Keratinocyte (primary cell): ENCODE data around the gene ABHD15. TPM values are rescaled to one million over a fixed set of nuclear protein-coding genes. Genes with fewer than 3 reads are reported as not detected.
A peak's percentile ranks its signal among the peaks of the same experiment; 100 is the strongest.

Experiments used
- DNase-seq: peaks from one replicate; pipeline ENCODE4 v3.0.0-alpha.2; 2011; ENCODE audit warnings: low read depth, missing footprints, low spot score
- FAIRE-seq: peaks from 2 replicates; lab custom pipeline; 2011; peaks lifted over from hg19 to GRCh38; lab: Jason Lieb, UNC
- H2AFZ ChIP-seq: 2 replicates; pipeline ENCODE4 v1.6.0; 2012; ENCODE audit warnings: low read length, control low read depth, inconsistent platforms; ENCODE audit not compliant: control insufficient read depth
- H3K27ac ChIP-seq: 2 replicates; pipeline ENCODE4 v1.5.1; 2011; ENCODE audit warnings: low read length; ENCODE audit not compliant: control insufficient read depth, insufficient read depth
- H3K27me3 ChIP-seq: 3 replicates; pipeline ENCODE4 v1.6.0; 2011; ENCODE audit warnings: low read length; ENCODE audit not compliant: control insufficient read depth, insufficient read depth; ENCODE audit errors: extremely low read depth
- H3K36me3 ChIP-seq, 2 experiments: 2 replicates in 1 of 2; 3 replicates in 1 of 2; pipeline ENCODE4 v1.5.1; 2011; ENCODE audit warnings: low read length in 2 of 2, mild to moderate bottlenecking in 1 of 2; ENCODE audit not compliant: control insufficient read depth in 2 of 2, insufficient read depth in 2 of 2; ENCODE audit errors: extremely low read depth in 1 of 2
- H3K4me1 ChIP-seq: 3 replicates; pipeline ENCODE4 v1.5.1; 2011; ENCODE audit warnings: low read length; ENCODE audit not compliant: control insufficient read depth, insufficient read depth; ENCODE audit errors: extremely low read depth
- H3K4me2 ChIP-seq: 3 replicates; pipeline ENCODE4 v1.6.0; 2011; ENCODE audit warnings: low read depth, low read length; ENCODE audit not compliant: control insufficient read depth, insufficient read depth; ENCODE audit errors: extremely low read depth
- H3K4me3 ChIP-seq, 3 experiments: fragments of 200-600 bp in 1 of 3; sonication (generic) in 1 of 3; 2 replicates in 2 of 3; 3 replicates in 1 of 3; pipeline ENCODE4 v1.5.1; 2011 to 2016; ENCODE audit warnings: low read length in 3 of 3, mild to moderate bottlenecking in 3 of 3, control low read depth in 2 of 3, inconsistent platforms in 1 of 3, low read depth in 1 of 3, mixed read lengths in 1 of 3, mixed run types in 1 of 3, moderate library complexity in 1 of 3; ENCODE audit not compliant: control insufficient read depth in 2 of 3, insufficient read depth in 2 of 3; ENCODE audit errors: extremely low read depth in 1 of 3
- H3K79me2 ChIP-seq: 2 replicates; pipeline ENCODE4 v1.6.0; 2012; ENCODE audit warnings: low read length; ENCODE audit not compliant: control insufficient read depth, insufficient read depth
- H3K9ac ChIP-seq: 3 replicates; pipeline ENCODE4 v1.6.0; 2011; ENCODE audit warnings: low read length; ENCODE audit not compliant: control insufficient read depth, insufficient read depth; ENCODE audit errors: extremely low read depth
- H3K9me1 ChIP-seq: 3 replicates; pipeline ENCODE4 v1.6.0; 2011; ENCODE audit warnings: low read length; ENCODE audit not compliant: control insufficient read depth, insufficient read depth; ENCODE audit errors: extremely low read depth
- H3K9me3 ChIP-seq: 2 replicates; pipeline ENCODE4 v1.5.1; 2012; ENCODE audit warnings: low read depth, low read length; ENCODE audit not compliant: control insufficient read depth
- H4K20me1 ChIP-seq: 3 replicates; pipeline ENCODE4 v1.6.0; 2011; ENCODE audit warnings: low read length; ENCODE audit not compliant: control insufficient read depth, insufficient read depth; ENCODE audit errors: extremely low read depth
- CTCF ChIP-seq, 3 experiments: IDR thresholded peaks in 1 of 3; conservative IDR thresholded peaks in 1 of 3; optimal IDR thresholded peaks in 1 of 3; 2 replicates in 2 of 3; 3 replicates in 1 of 3; pipeline versions ENCODE3 to v1.5.1; 2011; ENCODE audit warnings: low read length in 3 of 3, mild to moderate bottlenecking in 3 of 3, moderate library complexity in 2 of 3, control low read depth in 1 of 3, inconsistent platforms in 1 of 3; ENCODE audit not compliant: insufficient read depth in 2 of 3; ENCODE audit errors: extremely low read depth in 1 of 3
- EZH2 ChIP-seq: IDR thresholded peaks from one replicate; pipeline ENCODE4 v1.6.1; 2012; ENCODE audit warnings: inconsistent platforms, mild to moderate bottlenecking, low read length, moderate library complexity
- dilution Hi-C: fragments of 300-500 bp; cut with MboI; formaldehyde crosslinking; loops from one replicate; pipeline ENCODE4 v1.7.0; 2020; ENCODE audit warnings: low sequenced_read_pairs; ENCODE audit not compliant: extremely low pct_ligation_motif_present
- polyA plus RNA-seq, 5 experiments: library from polyadenylated mRNA; depleted of rRNA in 3 of 5; stranded (reverse) in 3 of 5; stranded (forward) in 1 of 5; unstranded in 1 of 5; fragments of >200 nt; gene quantifications; 1 replicate in 1 of 5; 2 replicates in 3 of 5; 3 replicates in 1 of 5; pipeline versions ENCODE4 v1.2.1 to v1.2.3, GENCODE V29; 2011 to 2012; ENCODE audit warnings: missing spikeins in 2 of 5, low read depth in 1 of 5, low replicate concordance in 1 of 5

Gene ABHD15
- polyA plus RNA-seq, 1 donor (not counting 4 experiments of a cell fraction or from before 2014, with no cell fraction given), result 6.2 TPM

GRCh38 chr17:29579866-29580771, 13.3 kb upstream of the ABHD15 start:
- DNase-seq, result no peak
- Histone ChIP-seq H3K9ac (no peak overlapping the region), H3K4me3 (no peak overlapping the region), H3K4me2 (no peak overlapping the region), H3K79me2 (peaks cover 30% of the 10 kb centered on the region), H3K36me3 (peaks cover 45 to 50% of the 10 kb centered on the region in 2 experiments), H3K4me1 (peaks cover 45% of the 10 kb centered on the region), H3K27ac (peak overlapping the region; percentile 56), H2AFZ (no peak overlapping the region), H3K27me3 (no peaks in the 10 kb centered on the region), H4K20me1 (peaks cover 21% of the 10 kb centered on the region), H3K9me3 (no peaks in the 10 kb centered on the region), H3K9me1 (peaks cover 13% of the 10 kb centered on the region)
- no peak for TF ChIP-seq EZH2
- peak; percentile 91 to 100 (median 95) for TF ChIP-seq CTCF (optimal IDR thresholded peaks at IDR 0.05 in 1 of 3, IDR thresholded peaks at IDR 0.05 in 1 of 3, conservative IDR thresholded peaks at IDR 0.05 in 1 of 3; ENCODE audit: extremely low read depth in 1 of 3, insufficient read depth in 2 of 3, low read length in 3 of 3)
- dilution Hi-C loops, result no loop called here
- FAIRE-seq, result peak; percentile 96

GRCh38 chr17:29578626-29579485, 12.0 kb upstream of the ABHD15 start:
- Histone ChIP-seq H3K9ac (no peak overlapping the region), H3K4me3 (no peak overlapping the region), H3K9me3 (no peaks in the 10 kb centered on the region), H3K36me3 (peaks cover 50 to 54% of the 10 kb centered on the region in 2 experiments), H3K4me1 (peaks cover 33% of the 10 kb centered on the region), H3K79me2 (peaks cover 20% of the 10 kb centered on the region), H3K27ac (no peak overlapping the region), H3K4me2 (no peak overlapping the region), H3K9me1 (peaks cover 6% of the 10 kb centered on the region), H2AFZ (no peak overlapping the region), H3K27me3 (no peaks in the 10 kb centered on the region), H4K20me1 (peaks cover 14% of the 10 kb centered on the region)
- no peak for DNase-seq
- no peak for FAIRE-seq
- TF ChIP-seq EZH2 (no peak), CTCF (optimal IDR thresholded peaks at IDR 0.05 in 1 of 3, IDR thresholded peaks at IDR 0.05 in 1 of 3, conservative IDR thresholded peaks at IDR 0.05 in 1 of 3; ENCODE audit: extremely low read depth in 1 of 3, insufficient read depth in 2 of 3, low read length in 3 of 3) (no peak)
- dilution Hi-C loops, result no loop called here
